ENCODE measurements around the gene SLC6A18.

Gene SLC6A18

DNA sequence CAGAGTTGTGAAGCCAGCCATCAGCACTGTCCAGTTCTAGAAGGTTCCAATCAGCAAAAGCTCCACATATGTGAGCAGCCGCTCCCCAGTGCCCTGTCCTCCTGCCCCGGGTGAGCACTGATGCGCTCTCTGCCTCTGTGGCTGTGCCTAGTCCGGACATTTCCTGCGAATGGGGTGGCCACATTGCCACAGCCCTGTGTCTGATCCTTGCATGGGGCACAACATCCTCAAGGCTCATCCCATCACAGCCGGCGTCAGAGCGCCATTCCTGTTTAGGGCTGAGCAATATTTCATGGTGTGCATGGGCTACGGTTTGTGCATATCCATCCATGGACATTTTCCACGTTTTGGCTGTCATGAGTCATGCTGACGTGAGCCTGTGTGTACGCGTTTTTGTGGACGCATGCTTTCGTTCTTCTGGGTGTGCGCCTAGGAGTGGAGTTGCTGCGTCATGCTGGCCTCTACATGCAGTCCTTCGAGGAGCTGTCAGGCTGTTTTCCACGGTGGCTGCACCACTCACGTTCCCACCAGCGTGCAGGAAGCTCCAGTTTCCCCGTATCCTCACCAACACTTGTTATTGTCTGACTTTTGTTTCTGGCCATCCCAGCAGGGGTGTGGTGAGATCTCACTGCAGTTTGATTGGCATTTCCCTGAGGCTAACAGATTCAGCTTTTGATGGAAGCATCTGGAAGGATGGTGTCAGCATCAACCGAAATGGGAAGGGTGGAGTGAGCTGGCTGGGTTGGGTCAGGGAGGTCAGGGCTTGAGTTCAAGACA lies 9.7 kb upstream of the SLC6A18 start:
- no peak for DNase-seq (ENCODE audit: low read depth, low spot score)
- in situ Hi-C loops (cut with HindIII; ENCODE audit: low sequenced_read_pairs): no loop called here
- TF ChIP-seq, protein P1, sequence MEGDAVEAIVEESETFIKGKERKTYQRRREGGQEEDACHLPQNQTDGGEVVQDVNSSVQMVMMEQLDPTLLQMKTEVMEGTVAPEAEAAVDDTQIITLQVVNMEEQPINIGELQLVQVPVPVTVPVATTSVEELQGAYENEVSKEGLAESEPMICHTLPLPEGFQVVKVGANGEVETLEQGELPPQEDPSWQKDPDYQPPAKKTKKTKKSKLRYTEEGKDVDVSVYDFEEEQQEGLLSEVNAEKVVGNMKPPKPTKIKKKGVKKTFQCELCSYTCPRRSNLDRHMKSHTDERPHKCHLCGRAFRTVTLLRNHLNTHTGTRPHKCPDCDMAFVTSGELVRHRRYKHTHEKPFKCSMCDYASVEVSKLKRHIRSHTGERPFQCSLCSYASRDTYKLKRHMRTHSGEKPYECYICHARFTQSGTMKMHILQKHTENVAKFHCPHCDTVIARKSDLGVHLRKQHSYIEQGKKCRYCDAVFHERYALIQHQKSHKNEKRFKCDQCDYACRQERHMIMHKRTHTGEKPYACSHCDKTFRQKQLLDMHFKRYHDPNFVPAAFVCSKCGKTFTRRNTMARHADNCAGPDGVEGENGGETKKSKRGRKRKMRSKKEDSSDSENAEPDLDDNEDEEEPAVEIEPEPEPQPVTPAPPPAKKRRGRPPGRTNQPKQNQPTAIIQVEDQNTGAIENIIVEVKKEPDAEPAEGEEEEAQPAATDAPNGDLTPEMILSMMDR (IDR thresholded peaks at IDR 0.05; ENCODE audit: low read depth, low read length): no peak
- no peak overlapping the region for H3K4me3 ChIP-seq (ENCODE audit: low read depth, low read length)

DNA sequence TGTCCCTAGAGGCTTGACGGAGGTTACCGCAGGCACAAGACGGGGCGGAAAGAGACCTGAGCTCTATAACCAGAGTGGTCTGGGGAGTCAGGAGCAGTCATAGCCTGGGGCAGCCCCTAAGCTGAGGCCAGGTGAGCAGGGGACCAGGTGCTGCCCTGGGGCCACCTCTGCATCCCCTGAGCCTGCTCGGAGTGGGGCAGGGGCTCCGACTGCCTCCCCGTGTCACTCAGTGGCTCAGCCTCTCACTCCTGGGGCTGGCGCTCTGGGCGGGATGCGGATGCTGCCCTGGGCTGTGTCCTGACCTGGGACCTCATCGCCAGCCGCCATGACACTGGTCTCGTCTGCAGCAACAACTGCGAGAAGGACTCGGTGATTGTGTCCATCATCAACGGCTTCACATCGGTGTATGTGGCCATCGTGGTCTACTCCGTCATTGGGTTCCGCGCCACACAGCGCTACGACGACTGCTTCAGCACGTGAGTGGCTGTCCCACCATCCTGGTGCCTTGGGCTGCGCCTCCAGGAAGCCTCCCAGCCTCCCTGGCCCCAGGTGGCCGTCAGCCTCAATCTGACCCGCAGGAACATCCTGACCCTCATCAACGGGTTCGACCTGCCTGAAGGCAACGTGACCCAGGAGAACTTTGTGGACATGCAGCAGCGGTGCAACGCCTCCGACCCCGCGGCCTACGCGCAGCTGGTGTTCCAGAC lies 8.8 kb upstream of the SLC6A18 start:
- in situ Hi-C loops (cut with HindIII; ENCODE audit: low sequenced_read_pairs): no loop called here
- H3K4me3 ChIP-seq (ENCODE audit: low read depth, low read length): no peak overlapping the region
- TF ChIP-seq, protein P1 (IDR thresholded peaks at IDR 0.05; ENCODE audit: low read depth, low read length): no peak
- DNase-seq (ENCODE audit: low read depth, low spot score): no peak

DNA sequence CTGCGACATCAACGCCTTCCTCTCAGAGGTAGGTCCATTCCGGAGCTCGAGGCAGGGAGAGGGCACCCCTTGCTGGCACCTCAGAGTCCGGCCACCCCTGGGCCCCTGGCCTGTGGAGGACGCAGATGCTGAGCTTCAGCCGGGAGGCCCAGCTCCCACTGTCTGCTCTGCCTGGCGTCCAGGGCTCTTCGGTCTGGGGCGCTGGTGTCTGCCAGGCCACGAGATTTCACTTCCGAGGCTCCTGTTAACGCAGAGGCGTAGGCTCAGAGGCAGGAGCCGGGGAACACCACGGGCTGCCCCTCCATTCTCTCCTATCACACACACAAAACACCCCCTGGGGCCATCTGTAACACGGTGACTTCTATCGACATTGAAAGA lies 8.3 kb upstream of the SLC6A18 start:
- TF ChIP-seq, protein P1 (IDR thresholded peaks at IDR 0.05; ENCODE audit: low read depth, low read length): no peak
- no peak overlapping the region for H3K4me3 ChIP-seq (ENCODE audit: low read depth, low read length)
- no peak for DNase-seq (ENCODE audit: low read depth, low spot score)
- in situ Hi-C loops (cut with HindIII; ENCODE audit: low sequenced_read_pairs): no loop called here

DNA sequence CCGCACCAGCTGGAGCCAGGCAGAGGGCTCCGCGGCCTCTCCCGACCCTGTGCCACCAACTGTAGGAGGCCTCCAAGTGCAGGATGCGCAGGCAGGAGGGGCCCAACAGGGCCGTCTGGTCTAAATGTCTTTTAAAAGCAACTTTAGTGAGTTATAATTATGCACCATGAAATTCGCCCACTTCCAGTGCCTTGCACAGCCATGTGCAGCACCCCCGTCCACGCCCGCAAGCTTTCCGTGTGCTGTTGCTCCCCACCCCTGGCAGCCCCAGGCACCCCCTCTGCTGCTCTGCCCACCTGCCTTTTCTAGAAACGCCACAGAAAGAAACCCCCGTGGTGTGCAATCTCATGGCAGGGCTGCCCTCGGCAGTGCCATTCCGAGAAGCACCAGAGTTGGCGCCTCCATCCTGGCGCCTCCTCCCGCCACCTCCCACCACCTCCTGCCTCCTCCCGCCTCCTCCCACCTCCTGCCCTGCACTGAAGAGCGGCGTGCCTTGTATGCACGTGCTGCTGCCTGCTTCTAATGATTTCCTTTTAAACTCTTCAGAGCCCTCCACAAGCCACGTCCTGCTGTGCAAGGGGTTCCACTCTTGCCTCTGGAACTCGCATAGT lies 7.5 kb upstream of the SLC6A18 start:
- TF ChIP-seq, protein P1 (IDR thresholded peaks at IDR 0.05; ENCODE audit: low read depth, low read length): no peak
- in situ Hi-C loops (cut with HindIII; ENCODE audit: low sequenced_read_pairs): no loop called here
- no peak for DNase-seq (ENCODE audit: low read depth, low spot score)

DNA sequence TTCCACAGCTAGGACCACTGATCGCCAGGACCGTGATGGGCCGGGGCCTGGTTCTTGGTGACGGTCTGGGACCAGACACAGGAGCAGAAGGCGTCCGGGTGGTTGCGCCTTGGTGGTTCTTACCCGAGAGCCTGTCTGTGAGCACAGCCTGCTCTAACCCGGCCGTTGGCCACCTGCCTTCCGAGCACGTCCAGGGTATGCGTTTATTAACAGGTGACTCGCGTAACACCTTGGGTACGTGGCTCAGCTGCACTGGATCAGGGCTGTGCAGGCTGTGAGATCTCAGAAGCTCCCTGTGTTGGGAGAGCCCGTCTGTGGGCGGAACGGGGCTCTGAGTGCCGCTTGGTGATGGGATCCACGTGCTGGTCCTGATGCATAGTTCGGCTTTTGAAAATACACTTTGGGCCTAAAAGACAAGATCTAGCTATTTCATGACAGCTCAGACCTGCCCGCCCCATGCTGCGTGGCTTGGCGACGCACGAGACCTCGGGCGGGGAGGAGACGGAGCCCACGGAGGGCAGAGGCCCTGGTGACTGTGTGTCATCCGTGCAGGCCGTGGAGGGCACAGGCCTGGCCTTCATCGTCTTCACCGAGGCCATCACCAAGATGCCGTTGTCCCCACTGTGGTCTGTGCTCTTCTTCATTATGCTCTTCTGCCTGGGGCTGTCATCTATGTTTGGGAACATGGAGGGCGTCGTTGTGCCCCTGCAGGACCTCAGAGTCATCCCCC lies 6.7 kb upstream of the SLC6A18 start:
- DNase-seq (ENCODE audit: low read depth, low spot score): no peak
- no peak overlapping the region for H3K4me3 ChIP-seq (ENCODE audit: low read depth, low read length)
- TF ChIP-seq, protein P1 (IDR thresholded peaks at IDR 0.05; ENCODE audit: low read depth, low read length): no peak
- in situ Hi-C loops (cut with HindIII; ENCODE audit: low sequenced_read_pairs): no loop called here

More for the DNA sequence above, 7.5 kb upstream of the SLC6A18 start:
- H3K4me3 ChIP-seq (ENCODE audit: low read depth, low read length): no peak overlapping the region

DNA sequence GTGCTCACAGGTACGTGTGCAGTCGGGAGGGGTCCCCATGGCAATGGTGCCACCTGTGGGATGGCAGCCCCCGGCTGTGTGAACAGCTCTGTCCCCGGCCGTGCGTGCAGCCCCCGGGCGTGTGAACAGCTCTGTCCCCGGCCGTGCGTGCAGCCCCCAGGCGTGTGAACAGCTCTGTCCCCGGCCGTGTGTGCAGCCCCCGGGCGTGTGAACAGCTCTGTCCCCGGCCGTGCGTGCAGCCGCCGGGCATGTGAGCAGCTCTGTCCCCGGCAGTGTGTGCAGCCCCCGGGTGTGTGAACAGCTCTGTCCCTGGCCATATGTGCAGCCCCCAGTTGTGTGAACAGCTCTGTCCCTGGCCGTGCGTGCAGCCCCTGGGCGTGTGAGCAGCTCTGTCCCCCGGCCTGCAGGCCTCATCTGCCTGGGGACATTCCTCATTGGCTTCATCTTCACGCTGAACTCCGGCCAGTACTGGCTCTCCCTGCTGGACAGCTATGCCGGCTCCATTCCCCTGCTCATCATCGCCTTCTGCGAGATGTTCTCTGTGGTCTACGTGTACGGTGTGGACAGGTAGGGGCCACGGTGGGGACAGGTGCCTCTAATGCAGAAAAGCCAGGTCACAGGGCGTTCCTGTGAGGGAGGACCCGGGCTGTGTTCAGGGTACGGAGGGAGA lies 5.9 kb upstream of the SLC6A18 start:
- DNase-seq (ENCODE audit: low read depth, low spot score): no peak

More for the DNA sequence above, 5.9 kb upstream of the SLC6A18 start:
- in situ Hi-C loops (cut with HindIII; ENCODE audit: low sequenced_read_pairs): no loop called here
- TF ChIP-seq, protein P1 (IDR thresholded peaks at IDR 0.05; ENCODE audit: low read depth, low read length): no peak
- H3K4me3 ChIP-seq (ENCODE audit: low read depth, low read length): no peak overlapping the region

All from astrocyte of the spinal cord (primary cell).